ENCODE data around the gene GSC. TPM values are rescaled to one million over a fixed set of nuclear protein-coding genes. Genes with fewer than 3 reads are reported as not detected.

Gene GSC
- total RNA-seq, 1 donor from 2014 or later: not detected

DNA sequence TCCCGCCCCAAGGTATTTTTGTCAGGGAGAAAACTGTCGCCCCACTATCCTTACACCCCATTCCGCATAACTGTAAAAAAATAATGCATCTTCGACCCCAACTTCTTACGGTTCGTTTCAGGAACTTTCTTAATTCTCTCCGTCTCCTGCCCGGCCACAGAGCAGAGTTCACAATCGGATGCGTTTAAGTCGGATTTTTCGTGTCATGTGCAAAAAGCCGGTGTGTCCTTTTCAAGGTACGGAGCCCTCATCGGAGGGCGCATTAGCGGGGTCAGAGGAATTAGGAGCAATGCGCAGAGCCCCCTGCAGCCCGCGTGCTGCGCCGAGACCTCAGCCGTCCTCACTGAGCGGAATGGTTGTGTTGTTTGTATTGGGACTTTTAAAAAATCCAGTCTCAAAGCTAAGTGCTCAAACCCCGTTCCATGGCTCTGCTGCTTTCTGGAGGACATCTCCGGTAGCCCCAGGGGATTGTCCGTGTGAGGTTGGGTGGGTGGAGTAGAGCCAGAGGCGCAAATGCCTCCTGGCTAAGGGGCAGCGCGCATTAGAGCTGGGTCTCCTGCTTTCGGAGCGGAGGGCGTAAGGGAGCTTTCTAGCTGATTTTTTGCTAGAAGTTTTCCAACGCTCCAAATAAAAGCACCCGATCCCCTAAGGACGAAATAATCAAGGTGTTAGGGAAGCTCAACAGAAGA, 3.9 kb upstream of the GSC start:
- intact Hi-C loops (cut with DNase I): no loop called here
- H3K27me3 ChIP-seq: peaks cover 28% of the 10 kb centered on the region
- DNase-seq (ENCODE audit: low spot score in 2 of 2): no peak

DNA sequence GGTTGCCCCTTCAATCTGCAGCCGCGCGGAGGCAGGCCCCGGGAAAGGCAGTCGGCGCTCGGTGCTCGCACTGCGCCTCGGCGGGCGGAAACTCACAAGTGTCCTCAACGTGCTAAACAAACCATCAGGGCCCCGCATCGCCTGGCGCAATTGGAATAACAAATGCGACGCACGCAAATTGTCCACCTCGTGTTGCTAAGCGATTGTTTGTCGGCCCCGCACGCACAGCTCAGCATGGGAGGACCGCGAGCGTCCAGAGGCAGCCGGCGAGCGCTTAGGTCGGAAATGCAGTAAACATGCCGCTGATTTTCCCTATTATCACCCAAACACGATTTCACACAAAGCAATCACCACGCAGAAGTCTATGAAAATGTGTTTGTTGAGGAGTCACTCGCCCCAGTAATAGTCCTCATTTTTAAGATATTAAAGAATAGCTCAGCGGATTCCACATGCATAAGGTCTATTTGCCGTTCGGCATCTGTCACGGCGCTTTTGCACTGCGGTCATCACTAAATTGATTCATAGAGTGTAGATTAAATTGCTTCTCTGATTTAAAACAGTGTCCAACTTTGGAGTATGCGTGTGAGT, 3.2 kb upstream of the GSC start:
- H3K27ac ChIP-seq: no peak overlapping the region
- H3K9me3 ChIP-seq: no peaks in the 10 kb centered on the region
- TF ChIP-seq, protein P1, sequence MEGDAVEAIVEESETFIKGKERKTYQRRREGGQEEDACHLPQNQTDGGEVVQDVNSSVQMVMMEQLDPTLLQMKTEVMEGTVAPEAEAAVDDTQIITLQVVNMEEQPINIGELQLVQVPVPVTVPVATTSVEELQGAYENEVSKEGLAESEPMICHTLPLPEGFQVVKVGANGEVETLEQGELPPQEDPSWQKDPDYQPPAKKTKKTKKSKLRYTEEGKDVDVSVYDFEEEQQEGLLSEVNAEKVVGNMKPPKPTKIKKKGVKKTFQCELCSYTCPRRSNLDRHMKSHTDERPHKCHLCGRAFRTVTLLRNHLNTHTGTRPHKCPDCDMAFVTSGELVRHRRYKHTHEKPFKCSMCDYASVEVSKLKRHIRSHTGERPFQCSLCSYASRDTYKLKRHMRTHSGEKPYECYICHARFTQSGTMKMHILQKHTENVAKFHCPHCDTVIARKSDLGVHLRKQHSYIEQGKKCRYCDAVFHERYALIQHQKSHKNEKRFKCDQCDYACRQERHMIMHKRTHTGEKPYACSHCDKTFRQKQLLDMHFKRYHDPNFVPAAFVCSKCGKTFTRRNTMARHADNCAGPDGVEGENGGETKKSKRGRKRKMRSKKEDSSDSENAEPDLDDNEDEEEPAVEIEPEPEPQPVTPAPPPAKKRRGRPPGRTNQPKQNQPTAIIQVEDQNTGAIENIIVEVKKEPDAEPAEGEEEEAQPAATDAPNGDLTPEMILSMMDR (IDR thresholded peaks at IDR 0.05): no peak
- H3K4me3 ChIP-seq: no peak overlapping the region
- peaks cover 31% of the 10 kb centered on the region for H3K27me3 ChIP-seq
- no peak for DNase-seq (ENCODE audit: low spot score in 2 of 2)
- no peaks in the 10 kb centered on the region for H3K36me3 ChIP-seq
- intact Hi-C loops (cut with DNase I): no loop called here
- H3K4me1 ChIP-seq: peaks cover 0 to 4% of the 10 kb centered on the region in 2 donors

More for the DNA sequence above, 3.9 kb upstream of the GSC start:
- Histone ChIP-seq H3K4me3 (no peak overlapping the region), H3K27ac (no peak overlapping the region), H3K36me3 (no peaks in the 10 kb centered on the region), H3K9me3 (no peaks in the 10 kb centered on the region), H3K4me1 (peaks cover 0 to 4% of the 10 kb centered on the region in 2 donors)
- TF ChIP-seq, protein P1 (IDR thresholded peaks at IDR 0.05): no peak

DNA sequence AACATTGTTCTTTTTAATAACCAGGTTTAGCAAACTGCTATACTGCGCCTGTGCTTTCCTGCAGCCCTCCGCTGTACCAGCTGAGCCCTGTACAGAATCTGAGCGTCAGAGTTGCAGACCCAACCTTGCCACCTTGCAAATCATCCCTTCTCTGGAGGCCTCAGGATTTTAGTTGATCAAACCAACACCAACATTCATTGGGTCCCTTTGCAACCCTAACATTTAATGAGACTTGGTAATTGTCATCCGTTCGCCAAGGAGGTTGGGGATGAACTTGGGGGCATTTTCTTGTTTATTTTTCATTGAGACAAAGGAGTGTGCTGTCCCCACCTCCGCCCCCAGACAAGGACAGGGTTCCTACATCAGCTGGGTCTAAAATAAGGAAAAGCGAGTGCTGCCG, 2.6 kb upstream of the GSC start:
- Histone ChIP-seq H3K4me3 (no peak overlapping the region), H3K27ac (no peak overlapping the region), H3K36me3 (no peaks in the 10 kb centered on the region), H3K27me3 (peaks cover 31% of the 10 kb centered on the region), H3K9me3 (no peaks in the 10 kb centered on the region), H3K4me1 (peaks cover 0 to 4% of the 10 kb centered on the region in 2 donors)
- DNase-seq (ENCODE audit: low spot score in 2 of 2): no peak
- TF ChIP-seq, protein P1 (IDR thresholded peaks at IDR 0.05): no peak
- intact Hi-C loops (cut with DNase I): no loop called here

DNA sequence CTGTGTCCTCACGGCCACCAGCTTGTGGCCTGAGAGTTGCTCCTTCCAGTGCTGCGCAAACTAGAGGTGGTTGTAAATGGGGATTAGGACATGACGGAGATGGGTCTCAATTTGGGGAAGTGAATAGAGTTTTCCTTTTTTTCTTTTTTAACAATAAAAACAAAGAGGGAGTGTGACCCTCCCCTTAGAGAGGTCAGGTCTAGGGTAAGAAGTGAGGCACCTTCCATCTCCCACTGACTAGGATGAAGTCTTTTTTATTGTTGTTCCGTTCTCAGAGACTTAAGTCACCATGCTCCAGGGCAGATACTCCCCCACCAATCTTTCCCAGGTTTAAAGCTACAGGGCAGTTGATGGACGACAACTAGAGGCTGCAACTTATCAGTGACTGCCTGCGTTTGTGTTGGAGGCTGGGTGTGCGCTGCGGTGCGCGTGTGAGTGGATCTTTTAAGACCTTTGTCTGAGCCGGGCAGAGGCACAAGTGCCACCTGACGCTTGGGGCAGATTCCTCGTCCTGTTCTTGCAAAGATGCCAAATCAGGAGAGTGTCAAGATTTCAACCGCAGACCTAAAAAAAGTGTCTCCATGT, 2.1 kb upstream of the GSC start:
- H3K4me1 ChIP-seq: peaks cover 0 to 4% of the 10 kb centered on the region in 2 donors
- TF ChIP-seq, protein P1 (IDR thresholded peaks at IDR 0.05): no peak
- no peak for DNase-seq (ENCODE audit: low spot score in 2 of 2)
- no peaks in the 10 kb centered on the region for H3K36me3 ChIP-seq
- peaks cover 31% of the 10 kb centered on the region for H3K27me3 ChIP-seq
- no peak overlapping the region for H3K27ac ChIP-seq
- H3K9me3 ChIP-seq: no peaks in the 10 kb centered on the region
- H3K4me3 ChIP-seq: no peak overlapping the region
- intact Hi-C loops (cut with DNase I): no loop called here

DNA sequence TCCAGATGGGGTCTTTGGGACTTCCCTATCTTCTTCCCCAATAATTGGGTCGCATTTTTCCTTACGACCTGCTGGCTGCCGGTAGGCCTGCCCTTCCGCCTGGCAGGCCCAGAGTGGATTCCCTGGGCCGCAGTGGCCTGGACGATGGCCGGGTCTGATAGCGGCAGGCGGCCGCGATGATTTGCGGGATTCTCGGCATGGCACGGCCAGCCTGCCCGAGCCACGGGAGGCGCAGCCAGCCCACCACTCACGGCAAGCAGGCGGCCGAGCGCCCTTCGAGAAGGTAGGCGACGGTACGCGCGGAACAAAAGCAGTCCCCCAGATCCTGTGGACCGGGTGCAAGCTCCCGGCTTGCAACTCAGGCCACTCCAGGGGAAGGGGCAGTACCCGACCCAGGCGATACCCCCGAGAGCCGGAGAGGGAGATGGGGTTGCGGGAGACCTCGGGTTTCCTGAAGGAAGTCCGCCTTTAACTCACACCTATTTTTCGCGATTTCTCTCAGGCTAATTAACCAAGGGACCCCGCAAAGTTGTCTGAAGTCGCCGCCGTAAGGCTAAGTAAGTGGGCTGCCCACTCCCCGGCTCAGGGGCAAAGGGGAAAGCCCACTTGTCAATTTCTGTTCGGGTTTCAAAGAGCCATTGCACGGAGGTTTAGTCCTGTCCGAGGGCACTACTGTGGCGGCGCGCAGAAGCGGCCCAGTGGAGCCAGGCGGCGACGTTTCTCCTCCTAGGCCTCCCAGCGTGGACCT, 1.4 kb upstream of the GSC start:
- Histone ChIP-seq H3K36me3 (no peaks in the 10 kb centered on the region), H3K27me3 (peaks cover 31% of the 10 kb centered on the region), H3K9me3 (no peaks in the 10 kb centered on the region), H3K27ac (no peak overlapping the region), H3K4me1 (peaks cover 0 to 4% of the 10 kb centered on the region in 2 donors), H3K4me3 (no peak overlapping the region)
- no peak for DNase-seq (ENCODE audit: low spot score in 2 of 2)
- intact Hi-C loops (cut with DNase I): no loop called here
- TF ChIP-seq, protein P1 (IDR thresholded peaks at IDR 0.05): no peak

All from ascending aorta (tissue), 2 donors.